ENCODE measurements around the gene OSR1.

OSR1 gene

GRCh38 chr2:19378939-19379338 is 20.5 kb upstream of the OSR1 start:
- H4K20me1 ChIP-seq (ENCODE audit: insufficient read depth) = no peaks in the 10 kb centered on the region
- H3K27ac ChIP-seq = no peak overlapping the region
- no peak for TF ChIP-seq CTCF (conservative IDR thresholded peaks at IDR 0.05; ENCODE audit: low read depth, low read length)
- H3K27me3 ChIP-seq (ENCODE audit: insufficient read depth, low read depth) = no peaks in the 10 kb centered on the region
- no peaks in the 10 kb centered on the region for H3K4me1 ChIP-seq (ENCODE audit: low read depth, poor library complexity, severe bottlenecking)
- H3K79me2 ChIP-seq (ENCODE audit: insufficient read depth, low read depth) = no peaks in the 10 kb centered on the region
- no peak overlapping the region for H3K4me3 ChIP-seq (IDR thresholded peaks at IDR 0.05; ENCODE audit: insufficient read depth, low read depth, low read length)
- H3K36me3 ChIP-seq (ENCODE audit: insufficient read depth) = no peaks in the 10 kb centered on the region
- H2AFZ ChIP-seq (ENCODE audit: low read depth) = no peak overlapping the region
- H3K4me2 ChIP-seq = no peak overlapping the region
- no peak overlapping the region for H3K9ac ChIP-seq

GRCh38 chr2:19377717-19378116 is 19.3 kb upstream of the OSR1 start:
- Histone ChIP-seq H3K36me3 (ENCODE audit: insufficient read depth) (no peaks in the 10 kb centered on the region), H3K79me2 (ENCODE audit: insufficient read depth, low read depth) (no peaks in the 10 kb centered on the region), H3K4me1 (ENCODE audit: low read depth, poor library complexity, severe bottlenecking) (no peaks in the 10 kb centered on the region), H3K4me3 (IDR thresholded peaks at IDR 0.05; ENCODE audit: insufficient read depth, low read depth, low read length) (no peak overlapping the region), H3K9ac (no peak overlapping the region), H3K4me2 (no peak overlapping the region), H2AFZ (ENCODE audit: low read depth) (no peak overlapping the region), H3K27ac (no peak overlapping the region), H4K20me1 (ENCODE audit: insufficient read depth) (no peaks in the 10 kb centered on the region), H3K27me3 (ENCODE audit: insufficient read depth, low read depth) (no peaks in the 10 kb centered on the region)
- TF ChIP-seq CTCF (conservative IDR thresholded peaks at IDR 0.05; ENCODE audit: low read depth, low read length) = no peak

GRCh38 chr2:19373352-19373751 is 14.9 kb upstream of the OSR1 start:
- H3K27ac ChIP-seq = no peak overlapping the region
- no peak overlapping the region for H3K4me3 ChIP-seq (IDR thresholded peaks at IDR 0.05; ENCODE audit: insufficient read depth, low read depth, low read length)
- no peaks in the 10 kb centered on the region for H3K4me1 ChIP-seq (ENCODE audit: low read depth, poor library complexity, severe bottlenecking)
- no peaks in the 10 kb centered on the region for H4K20me1 ChIP-seq (ENCODE audit: insufficient read depth)
- H3K4me2 ChIP-seq = no peak overlapping the region
- no peak overlapping the region for H3K9ac ChIP-seq
- no peaks in the 10 kb centered on the region for H3K27me3 ChIP-seq (ENCODE audit: insufficient read depth, low read depth)
- no peak for TF ChIP-seq CTCF (conservative IDR thresholded peaks at IDR 0.05; ENCODE audit: low read depth, low read length)
- H2AFZ ChIP-seq (ENCODE audit: low read depth) = no peak overlapping the region
- H3K36me3 ChIP-seq (ENCODE audit: insufficient read depth) = no peaks in the 10 kb centered on the region
- H3K79me2 ChIP-seq (ENCODE audit: insufficient read depth, low read depth) = no peaks in the 10 kb centered on the region

GRCh38 chr2:19371996-19372582 is 13.7 kb upstream of the OSR1 start:
- Histone ChIP-seq H3K36me3 (ENCODE audit: insufficient read depth) (no peaks in the 10 kb centered on the region), H3K4me3 (IDR thresholded peaks at IDR 0.05; ENCODE audit: insufficient read depth, low read depth, low read length) (no peak overlapping the region), H3K9ac (no peak overlapping the region), H3K27ac (no peak overlapping the region), H3K79me2 (ENCODE audit: insufficient read depth, low read depth) (no peaks in the 10 kb centered on the region), H3K27me3 (ENCODE audit: insufficient read depth, low read depth) (no peaks in the 10 kb centered on the region), H2AFZ (ENCODE audit: low read depth) (no peak overlapping the region), H4K20me1 (ENCODE audit: insufficient read depth) (no peaks in the 10 kb centered on the region), H3K4me2 (no peak overlapping the region), H3K4me1 (ENCODE audit: low read depth, poor library complexity, severe bottlenecking) (no peaks in the 10 kb centered on the region)
- no peak for TF ChIP-seq CTCF (conservative IDR thresholded peaks at IDR 0.05; ENCODE audit: low read depth, low read length)

Data from KMS-11 (cell line).